ENCODE measurements around the gene RASSF10. TPM values are rescaled to one million over a fixed set of nuclear protein-coding genes. Genes with fewer than 3 reads are reported as not detected.

Gene RASSF10
- polyA plus RNA-seq, 2 donors: 4.2 to 5.9 TPM

DNA sequence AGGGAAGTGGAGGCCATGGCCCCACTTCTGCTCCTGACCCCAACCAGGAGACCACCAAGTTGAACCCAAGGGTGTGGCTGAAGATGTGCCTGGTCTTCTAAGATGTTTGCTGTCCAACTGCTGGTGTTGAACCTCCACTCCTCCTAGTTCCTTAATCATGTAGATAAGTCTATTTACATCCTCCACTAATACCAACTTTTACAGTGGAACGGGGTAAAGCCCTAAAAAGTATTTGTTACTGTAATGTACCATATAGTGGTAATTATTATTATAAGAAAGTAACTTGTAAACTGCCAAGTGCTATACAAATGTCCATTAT is 19.0 kb upstream of the RASSF10 start:
- no peaks in the 10 kb centered on the region for H3K36me3 ChIP-seq (ENCODE audit: control insufficient read depth in 2 of 2, insufficient read depth in 2 of 2, low read length in 1 of 2)
- peaks cover 0 to 2% of the 10 kb centered on the region in 2 donors for H3K4me1 ChIP-seq (ENCODE audit: control insufficient read depth in 2 of 2, insufficient read depth in 2 of 2, low read length in 1 of 2)
- WGBS, 2 donors: 75 to 81% methylated on average over 1 of the region's 1 CpG
- H3K27me3 ChIP-seq (ENCODE audit: control insufficient read depth in 1 of 2, insufficient read depth in 2 of 2, low read length in 2 of 2): no peaks in the 10 kb centered on the region
- no peak overlapping the region for H3K27ac ChIP-seq (ENCODE audit: low read depth in 2 of 2, low read length in 1 of 2)
- H3K4me3 ChIP-seq (ENCODE audit: low read depth in 1 of 2, low read length in 2 of 2): no peak overlapping the region
- no peaks in the 10 kb centered on the region for H3K9me3 ChIP-seq (ENCODE audit: control insufficient read depth in 2 of 2, insufficient read depth in 1 of 2, low read depth in 1 of 2, low read length in 1 of 2)

- WGBS, 2 donors: 63 to 76% methylated on average over 1 of the region's 1 CpG
- Histone ChIP-seq H3K4me3 (ENCODE audit: low read depth in 1 of 2, low read length in 2 of 2) (no peak overlapping the region), H3K27me3 (ENCODE audit: control insufficient read depth in 1 of 2, insufficient read depth in 2 of 2, low read length in 2 of 2) (no peaks in the 10 kb centered on the region), H3K36me3 (ENCODE audit: control insufficient read depth in 2 of 2, insufficient read depth in 2 of 2, low read length in 1 of 2) (no peaks in the 10 kb centered on the region), H3K4me1 (ENCODE audit: control insufficient read depth in 2 of 2, insufficient read depth in 2 of 2, low read length in 1 of 2) (peaks cover 0 to 2% of the 10 kb centered on the region in 2 donors), H3K27ac (ENCODE audit: low read depth in 2 of 2, low read length in 1 of 2) (no peak overlapping the region), H3K9me3 (ENCODE audit: control insufficient read depth in 2 of 2, insufficient read depth in 1 of 2, low read depth in 1 of 2, low read length in 1 of 2) (no peaks in the 10 kb centered on the region)
Measured at GRCh38 chr11:12991426-12991825, 17.7 kb upstream of the RASSF10 start.

DNA sequence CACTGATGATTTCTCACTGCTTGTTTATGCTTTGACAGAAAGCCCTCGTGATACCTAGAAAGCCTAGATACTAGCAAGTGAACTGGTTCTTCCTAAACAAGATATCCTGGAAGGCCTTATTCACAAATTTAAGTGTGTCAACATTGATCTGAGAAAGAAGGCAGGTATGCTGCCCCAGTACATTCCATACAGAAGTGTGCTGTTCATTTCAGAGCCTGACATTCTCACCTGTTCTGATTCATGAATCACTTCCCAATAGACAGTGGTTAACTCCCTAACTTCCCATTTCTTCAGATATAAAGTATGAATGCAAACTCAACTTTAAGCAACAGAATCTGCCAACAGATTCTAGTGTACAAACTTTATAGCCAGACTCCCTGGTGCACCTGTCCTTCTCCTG is 15.5 kb upstream of the RASSF10 start:
- H3K27me3 ChIP-seq (ENCODE audit: control insufficient read depth in 1 of 2, insufficient read depth in 2 of 2, low read length in 2 of 2): no peaks in the 10 kb centered on the region
- H3K9me3 ChIP-seq (ENCODE audit: control insufficient read depth in 2 of 2, insufficient read depth in 1 of 2, low read depth in 1 of 2, low read length in 1 of 2): no peaks in the 10 kb centered on the region
- H3K4me1 ChIP-seq (ENCODE audit: control insufficient read depth in 2 of 2, insufficient read depth in 2 of 2, low read length in 1 of 2): peaks cover 0 to 2% of the 10 kb centered on the region in 2 donors
- H3K36me3 ChIP-seq (ENCODE audit: control insufficient read depth in 2 of 2, insufficient read depth in 2 of 2, low read length in 1 of 2): no peaks in the 10 kb centered on the region
- peak overlapping the region in 1 of 2 donors; percentile 15 for H3K27ac ChIP-seq (ENCODE audit: low read depth in 2 of 2, low read length in 1 of 2)
- no peak overlapping the region for H3K4me3 ChIP-seq (ENCODE audit: low read depth in 1 of 2, low read length in 2 of 2)
- WGBS, 2 donors: 65 to 83% methylated on average over 1 of the region's 1 CpG

DNA sequence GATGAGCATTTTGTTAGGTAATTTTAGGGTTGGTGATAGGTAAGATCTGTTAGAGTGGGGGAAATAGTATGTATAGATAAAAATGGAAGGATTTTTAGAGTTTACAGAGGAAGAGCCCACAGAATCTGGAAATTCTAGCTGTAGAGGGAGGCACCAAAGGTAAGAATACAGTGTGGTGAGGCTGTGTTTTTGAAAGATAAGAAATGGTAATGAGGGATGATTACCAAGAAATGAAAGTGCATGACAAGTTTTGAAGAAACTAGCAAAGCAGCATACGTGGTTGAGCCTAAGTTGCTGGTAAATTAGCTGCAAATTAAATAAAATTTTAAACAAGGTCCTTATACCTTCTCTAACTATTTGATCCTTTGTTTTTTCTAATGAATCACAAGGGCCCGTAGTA is 14.6 kb upstream of the RASSF10 start:
- WGBS, 2 donors: 80 to 82% methylated on average over 2 of the region's 2 CpGs
- H3K4me3 ChIP-seq (ENCODE audit: low read depth in 1 of 2, low read length in 2 of 2): no peak overlapping the region
- no peaks in the 10 kb centered on the region for H3K36me3 ChIP-seq (ENCODE audit: control insufficient read depth in 2 of 2, insufficient read depth in 2 of 2, low read length in 1 of 2)
- H3K9me3 ChIP-seq (ENCODE audit: control insufficient read depth in 2 of 2, insufficient read depth in 1 of 2, low read depth in 1 of 2, low read length in 1 of 2): no peaks in the 10 kb centered on the region
- no peaks in the 10 kb centered on the region for H3K27me3 ChIP-seq (ENCODE audit: control insufficient read depth in 1 of 2, insufficient read depth in 2 of 2, low read length in 2 of 2)
- H3K27ac ChIP-seq (ENCODE audit: low read depth in 2 of 2, low read length in 1 of 2): no peak overlapping the region
- peaks cover 0 to 2% of the 10 kb centered on the region in 2 donors for H3K4me1 ChIP-seq (ENCODE audit: control insufficient read depth in 2 of 2, insufficient read depth in 2 of 2, low read length in 1 of 2)

DNA sequence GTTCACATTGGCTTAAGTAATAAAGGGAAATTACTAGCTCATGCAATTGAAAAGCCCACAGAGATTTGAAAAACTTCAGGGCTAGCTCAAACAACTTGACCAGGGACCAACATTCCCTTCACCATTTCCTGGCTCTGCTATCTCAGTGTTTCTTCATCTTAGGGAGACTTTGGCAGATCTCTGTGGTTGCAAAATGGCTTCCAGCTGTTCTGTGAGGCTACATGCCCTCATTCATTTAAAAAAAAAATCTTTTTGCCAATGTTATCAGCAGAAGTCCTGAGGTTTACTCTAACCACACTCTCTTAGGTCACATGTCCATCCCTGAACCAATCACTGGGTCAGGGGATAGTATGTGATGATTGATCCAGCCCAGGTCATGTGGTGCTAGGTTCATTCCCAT is 13.9 kb upstream of the RASSF10 start:
- H3K27ac ChIP-seq (ENCODE audit: low read depth in 2 of 2, low read length in 1 of 2): no peak overlapping the region
- H3K4me3 ChIP-seq (ENCODE audit: low read depth in 1 of 2, low read length in 2 of 2): no peak overlapping the region
- no peaks in the 10 kb centered on the region for H3K36me3 ChIP-seq (ENCODE audit: control insufficient read depth in 2 of 2, insufficient read depth in 2 of 2, low read length in 1 of 2)
- H3K27me3 ChIP-seq (ENCODE audit: control insufficient read depth in 1 of 2, insufficient read depth in 2 of 2, low read length in 2 of 2): no peaks in the 10 kb centered on the region
- H3K4me1 ChIP-seq (ENCODE audit: control insufficient read depth in 2 of 2, insufficient read depth in 2 of 2, low read length in 1 of 2): no peaks in the 10 kb centered on the region
- H3K9me3 ChIP-seq (ENCODE audit: control insufficient read depth in 2 of 2, insufficient read depth in 1 of 2, low read depth in 1 of 2, low read length in 1 of 2): no peaks in the 10 kb centered on the region

DNA sequence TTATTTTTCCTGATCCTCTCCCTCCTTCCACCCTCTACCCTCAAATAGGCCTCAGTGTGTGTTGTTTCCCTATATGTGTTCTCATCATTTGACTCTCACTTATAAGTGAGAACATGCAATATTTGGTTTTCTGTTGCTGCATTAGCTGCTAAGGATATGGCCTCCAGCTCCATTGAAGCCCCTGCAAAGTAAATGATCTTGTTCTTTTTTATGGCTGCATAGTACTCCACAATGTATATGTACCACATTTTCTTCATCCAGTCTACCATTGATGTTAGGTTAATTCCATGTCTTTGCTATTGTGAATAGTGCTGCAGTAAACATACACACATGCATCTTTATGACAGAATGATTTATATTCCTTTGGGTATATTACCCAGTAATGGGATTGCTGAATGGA is 13.3 kb upstream of the RASSF10 start:
- Histone ChIP-seq H3K4me3 (ENCODE audit: low read depth in 1 of 2, low read length in 2 of 2) (no peak overlapping the region), H3K36me3 (ENCODE audit: control insufficient read depth in 2 of 2, insufficient read depth in 2 of 2, low read length in 1 of 2) (no peaks in the 10 kb centered on the region), H3K27me3 (ENCODE audit: control insufficient read depth in 1 of 2, insufficient read depth in 2 of 2, low read length in 2 of 2) (no peaks in the 10 kb centered on the region)

GRCh38 chr11:12997168-12997567 is 11.9 kb upstream of the RASSF10 start:
- Histone ChIP-seq H3K27me3 (ENCODE audit: control insufficient read depth in 1 of 2, insufficient read depth in 2 of 2, low read length in 2 of 2) (no peaks in the 10 kb centered on the region), H3K4me1 (ENCODE audit: control insufficient read depth in 2 of 2, insufficient read depth in 2 of 2, low read length in 1 of 2) (no peaks in the 10 kb centered on the region), H3K9me3 (ENCODE audit: control insufficient read depth in 2 of 2, insufficient read depth in 1 of 2, low read depth in 1 of 2, low read length in 1 of 2) (no peaks in the 10 kb centered on the region), H3K4me3 (ENCODE audit: low read depth in 1 of 2, low read length in 2 of 2) (no peak overlapping the region), H3K36me3 (ENCODE audit: control insufficient read depth in 2 of 2, insufficient read depth in 2 of 2, low read length in 1 of 2) (no peaks in the 10 kb centered on the region), H3K27ac (ENCODE audit: low read depth in 2 of 2, low read length in 1 of 2) (no peak overlapping the region)
- WGBS, 2 donors: 63 to 79% methylated on average over 1 of the region's 1 CpG

More for the DNA sequence above, 13.3 kb upstream of the RASSF10 start:
- Histone ChIP-seq H3K4me1 (ENCODE audit: control insufficient read depth in 2 of 2, insufficient read depth in 2 of 2, low read length in 1 of 2) (no peaks in the 10 kb centered on the region), H3K9me3 (ENCODE audit: control insufficient read depth in 2 of 2, insufficient read depth in 1 of 2, low read depth in 1 of 2, low read length in 1 of 2) (no peaks in the 10 kb centered on the region), H3K27ac (ENCODE audit: low read depth in 2 of 2, low read length in 1 of 2) (no peak overlapping the region)

DNA sequence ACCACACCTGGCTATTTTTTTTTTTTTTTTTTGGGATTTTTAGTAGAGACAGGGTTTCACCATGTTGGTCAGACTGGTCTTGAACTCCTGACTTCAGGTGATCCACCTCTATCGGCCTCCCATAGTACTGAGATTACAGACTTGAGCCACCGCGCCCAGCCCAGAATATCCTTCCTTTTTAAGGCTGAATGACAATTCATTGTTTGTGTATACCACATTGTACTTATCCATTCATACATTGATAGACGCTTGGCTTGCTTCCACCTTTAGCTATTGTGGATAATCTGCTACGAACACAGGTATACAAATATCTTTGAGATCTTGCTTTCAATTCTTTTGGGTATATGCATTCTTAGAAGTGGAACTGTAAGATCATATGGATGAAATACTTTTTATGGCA is 10.8 kb upstream of the RASSF10 start:
- Histone ChIP-seq H3K4me1 (ENCODE audit: control insufficient read depth in 2 of 2, insufficient read depth in 2 of 2, low read length in 1 of 2) (no peaks in the 10 kb centered on the region), H3K27me3 (ENCODE audit: control insufficient read depth in 1 of 2, insufficient read depth in 2 of 2, low read length in 2 of 2) (no peaks in the 10 kb centered on the region), H3K9me3 (ENCODE audit: control insufficient read depth in 2 of 2, insufficient read depth in 1 of 2, low read depth in 1 of 2, low read length in 1 of 2) (no peaks in the 10 kb centered on the region), H3K4me3 (ENCODE audit: low read depth in 1 of 2, low read length in 2 of 2) (no peak overlapping the region), H3K27ac (ENCODE audit: low read depth in 2 of 2, low read length in 1 of 2) (no peak overlapping the region), H3K36me3 (ENCODE audit: control insufficient read depth in 2 of 2, insufficient read depth in 2 of 2, low read length in 1 of 2) (no peaks in the 10 kb centered on the region)
- 75 to 84% methylated on average over 5 of the region's 5 CpGs for WGBS, 2 donors

GRCh38 chr11:12999597-12999996 is 9.5 kb upstream of the RASSF10 start:
- Histone ChIP-seq H3K4me3 (ENCODE audit: low read depth in 1 of 2, low read length in 2 of 2) (no peak overlapping the region), H3K9me3 (ENCODE audit: control insufficient read depth in 2 of 2, insufficient read depth in 1 of 2, low read depth in 1 of 2, low read length in 1 of 2) (no peaks in the 10 kb centered on the region), H3K36me3 (ENCODE audit: control insufficient read depth in 2 of 2, insufficient read depth in 2 of 2, low read length in 1 of 2) (no peaks in the 10 kb centered on the region), H3K27me3 (ENCODE audit: control insufficient read depth in 1 of 2, insufficient read depth in 2 of 2, low read length in 2 of 2) (no peaks in the 10 kb centered on the region), H3K27ac (ENCODE audit: low read depth in 2 of 2, low read length in 1 of 2) (peak overlapping the region; percentile 4 to 34), H3K4me1 (ENCODE audit: control insufficient read depth in 2 of 2, insufficient read depth in 2 of 2, low read length in 1 of 2) (no peaks in the 10 kb centered on the region)
- WGBS, 2 donors: 68 to 72% methylated on average over 7 of the region's 7 CpGs

GRCh38 chr11:13000116-13000515 is 9.0 kb upstream of the RASSF10 start:
- Histone ChIP-seq H3K4me1 (ENCODE audit: control insufficient read depth in 2 of 2, insufficient read depth in 2 of 2, low read length in 1 of 2) (no peaks in the 10 kb centered on the region), H3K36me3 (ENCODE audit: control insufficient read depth in 2 of 2, insufficient read depth in 2 of 2, low read length in 1 of 2) (no peaks in the 10 kb centered on the region), H3K27ac (ENCODE audit: low read depth in 2 of 2, low read length in 1 of 2) (no peak overlapping the region), H3K27me3 (ENCODE audit: control insufficient read depth in 1 of 2, insufficient read depth in 2 of 2, low read length in 2 of 2) (no peaks in the 10 kb centered on the region), H3K9me3 (ENCODE audit: control insufficient read depth in 2 of 2, insufficient read depth in 1 of 2, low read depth in 1 of 2, low read length in 1 of 2) (no peaks in the 10 kb centered on the region), H3K4me3 (ENCODE audit: low read depth in 1 of 2, low read length in 2 of 2) (no peak overlapping the region)
- 89 to 91% methylated on average over 3 of the region's 3 CpGs for WGBS, 2 donors

All from esophagus (tissue), 2 donors.